Lung (tissue), 12 donors: ENCODE results near the gene HMMR. TPM values are rescaled to one million over a fixed set of nuclear protein-coding genes. Genes with fewer than 3 reads are reported as not detected.

ENCODE experiments used
- ATAC-seq: fragments of 200-7000 bp; cut with Tn5 transposase; one replicate; pipeline ENCODE4 v1.9.1; 2020; ENCODE audit warnings: moderate number of reproducible peaks; ENCODE audit not compliant: insufficient read depth, low FRiP score
- DNase-seq, 3 donors: peaks; one replicate each; pipeline ENCODE4 v3.0.0-alpha.2; 2013 to 2017
- H3K27ac ChIP-seq, 2 donors: one replicate each; pipeline ENCODE4 v1.5.1; 2013; ENCODE audit warnings: mild to moderate bottlenecking in 2 of 2, moderate library complexity in 2 of 2, control low read depth in 1 of 2, inconsistent platforms in 1 of 2, low read depth in 1 of 2, low read length in 1 of 2
- H3K27me3 ChIP-seq, 3 donors: one replicate each; pipeline ENCODE4 v1.5.1; 2013; ENCODE audit warnings: low read length in 2 of 3; ENCODE audit not compliant: control insufficient read depth in 3 of 3, insufficient read depth in 3 of 3
- H3K36me3 ChIP-seq, 4 donors: one replicate each; pipeline ENCODE4 v1.5.1; 2013; ENCODE audit warnings: low read length in 4 of 4, mild to moderate bottlenecking in 1 of 4, moderate library complexity in 1 of 4; ENCODE audit not compliant: control insufficient read depth in 4 of 4, insufficient read depth in 4 of 4
- H3K4me1 ChIP-seq, 5 donors: one replicate each; pipeline ENCODE4 v1.5.1; 2013; ENCODE audit warnings: low read length in 5 of 5, mild to moderate bottlenecking in 2 of 5, moderate library complexity in 1 of 5; ENCODE audit not compliant: control insufficient read depth in 5 of 5, insufficient read depth in 5 of 5
- H3K4me3 ChIP-seq: one replicate; pipeline ENCODE4 v1.5.1; 2013; ENCODE audit warnings: mild to moderate bottlenecking, control low read depth, moderate library complexity
- H3K9ac ChIP-seq, 2 donors: one replicate each; pipeline ENCODE4 v1.5.1; 2013; ENCODE audit warnings: low read length in 2 of 2, control low read depth in 1 of 2; ENCODE audit not compliant: insufficient read depth in 1 of 2
- H3K9me3 ChIP-seq, 4 donors: one replicate each; pipeline ENCODE4 v1.5.1; 2013; ENCODE audit warnings: low read length in 3 of 4, mild to moderate bottlenecking in 1 of 4, moderate library complexity in 1 of 4; ENCODE audit not compliant: control insufficient read depth in 4 of 4, insufficient read depth in 3 of 4
- WGBS, 2 donors: extraction: QIAGEN DNeasy Blood & Tissue Kit; methylation state at CpG; one replicate each; pipeline ENCODE4 v1.1.7; 2013; 5-methylcytosine and 5-hydroxymethylcytosine counted together
- polyA plus RNA-seq, 2 donors: library from polyadenylated mRNA; stranded (reverse); fragments of 200-250 nt; gene quantifications; one replicate each; pipeline ENCODE4 v1.2.1, GENCODE V29; 2013
- total RNA-seq, 2 donors: library from RNA; depleted of rRNA in 1 of 2; stranded (reverse); fragments of >200 nt in 1 of 2; gene quantifications; one replicate each; pipeline ENCODE4 v1.2.1, GENCODE V29; 2014 to 2021
- TF ChIP-seq, protein P1 (sequence below): IDR thresholded peaks from 2 replicates; pipeline ENCODE4 v1.5.1; 2012; ENCODE audit warnings: mild to moderate bottlenecking; ENCODE audit errors: control extremely low read depth, extremely low read depth
- donor health status: control.
- donor health status: control.
- donor health status: Bipolar disorder and iron deficiency.
- donor health status: healthy.
- donor health status: DM: yes; HTN: yes; CAD: no.

HMMR gene
- total and polyA plus RNA-seq, 4 donors, result 1.1 to 9.5 (median 1.4) TPM

DNA sequence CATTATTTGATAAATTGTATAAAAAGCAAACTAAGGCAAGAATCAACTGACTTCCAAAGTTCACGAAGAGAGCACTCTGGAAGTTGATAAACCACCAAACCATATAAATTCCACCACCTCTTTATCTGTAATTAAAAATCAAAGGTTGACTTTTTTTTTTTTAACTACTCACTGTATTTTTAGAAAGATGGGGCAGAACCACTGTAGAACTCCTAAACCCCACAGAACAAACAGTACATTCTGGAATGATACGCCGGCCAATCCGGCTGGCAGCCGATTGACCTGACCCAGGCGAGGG is 23.5 kb upstream of the HMMR start:
- peak overlapping the region; percentile 27 for H3K4me3 ChIP-seq
- TF ChIP-seq, protein P1, sequence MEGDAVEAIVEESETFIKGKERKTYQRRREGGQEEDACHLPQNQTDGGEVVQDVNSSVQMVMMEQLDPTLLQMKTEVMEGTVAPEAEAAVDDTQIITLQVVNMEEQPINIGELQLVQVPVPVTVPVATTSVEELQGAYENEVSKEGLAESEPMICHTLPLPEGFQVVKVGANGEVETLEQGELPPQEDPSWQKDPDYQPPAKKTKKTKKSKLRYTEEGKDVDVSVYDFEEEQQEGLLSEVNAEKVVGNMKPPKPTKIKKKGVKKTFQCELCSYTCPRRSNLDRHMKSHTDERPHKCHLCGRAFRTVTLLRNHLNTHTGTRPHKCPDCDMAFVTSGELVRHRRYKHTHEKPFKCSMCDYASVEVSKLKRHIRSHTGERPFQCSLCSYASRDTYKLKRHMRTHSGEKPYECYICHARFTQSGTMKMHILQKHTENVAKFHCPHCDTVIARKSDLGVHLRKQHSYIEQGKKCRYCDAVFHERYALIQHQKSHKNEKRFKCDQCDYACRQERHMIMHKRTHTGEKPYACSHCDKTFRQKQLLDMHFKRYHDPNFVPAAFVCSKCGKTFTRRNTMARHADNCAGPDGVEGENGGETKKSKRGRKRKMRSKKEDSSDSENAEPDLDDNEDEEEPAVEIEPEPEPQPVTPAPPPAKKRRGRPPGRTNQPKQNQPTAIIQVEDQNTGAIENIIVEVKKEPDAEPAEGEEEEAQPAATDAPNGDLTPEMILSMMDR, result no peak
- DNase-seq, result no peak
- WGBS, 2 donors, result 2 to 3% methylated on average over 6 of the region's 6 CpGs
- peaks cover 0 to 19% (median 12%) of the 10 kb centered on the region in 5 donors for H3K4me1 ChIP-seq
- no peak for ATAC-seq
- H3K27me3 ChIP-seq, result no peaks in the 10 kb centered on the region
- H3K36me3 ChIP-seq, result peaks cover 0 to 16% (median 2%) of the 10 kb centered on the region in 4 donors
- no peaks in the 10 kb centered on the region for H3K9me3 ChIP-seq
- H3K9ac ChIP-seq, result no peak overlapping the region
- H3K27ac ChIP-seq, result peak overlapping the region; percentile 28 to 57

GRCh38 chr5:163437309-163438182 is 22.9 kb upstream of the HMMR start, which contains the start of gene CCNG1:
Gene CCNG1, plus strand, starts transcription at chr5:163437595. Its CDS starts 1,662 bp downstream, at chr5:163439257.
- DNase-seq, result peak; percentile 96 to 98 (median 98)
- WGBS, 2 donors, result 0% methylated on average over 49 to 51 of the region's 51 CpGs
- Histone ChIP-seq H3K36me3 (peaks cover 0 to 21% (median 5%) of the 10 kb centered on the region in 4 donors), H3K4me1 (peaks cover 0 to 19% (median 12%) of the 10 kb centered on the region in 5 donors), H3K9me3 (no peaks in the 10 kb centered on the region), H3K27ac (peak within 1 kb of the TSS; percentile 77 to 86), H3K4me3 (peak within 1 kb of the TSS; percentile 77), H3K27me3 (no peaks in the 10 kb centered on the region), H3K9ac (peak within 1 kb of the TSS; percentile 85 to 91)
- TF ChIP-seq, protein P1, result no peak
- ATAC-seq, result peak; percentile 97

DNA sequence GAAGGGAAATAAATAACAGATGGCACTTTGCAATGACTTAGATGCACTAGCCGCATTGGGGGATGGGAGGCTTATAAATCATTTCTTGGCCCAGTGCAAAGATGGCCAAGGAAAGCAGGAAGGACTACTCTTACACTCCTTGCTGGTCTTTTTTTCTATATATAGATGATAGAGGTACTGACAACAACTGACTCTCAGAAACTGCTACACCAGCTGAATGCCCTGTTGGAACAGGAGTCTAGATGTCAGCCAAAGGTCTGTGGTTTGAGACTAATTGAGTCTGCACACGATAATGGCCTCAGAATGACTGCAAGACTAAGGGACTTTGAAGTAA is 21.4 kb upstream of the HMMR start:
- Histone ChIP-seq H3K36me3 (peaks cover 0 to 33% (median 8%) of the 10 kb centered on the region in 4 donors), H3K4me1 (peaks cover 0 to 18% (median 12%) of the 10 kb centered on the region in 5 donors), H3K27me3 (no peaks in the 10 kb centered on the region), H3K27ac (no peak overlapping the region), H3K9ac (no peak overlapping the region), H3K4me3 (no peak overlapping the region), H3K9me3 (no peaks in the 10 kb centered on the region)
- peak in 1 of 3 donors; percentile 35 for DNase-seq
- ATAC-seq, result no peak
- TF ChIP-seq, protein P1, result no peak
- WGBS, 2 donors, result 50 to 59% methylated on average over 2 of the region's 2 CpGs
